ENCODE results near the gene PSPH. TPM values are rescaled to one million over a fixed set of nuclear protein-coding genes. Genes with fewer than 3 reads are reported as not detected.
"Not testable (repeated sequence)": the region's sequence is repeated elsewhere in the genome, so short reads cannot be mapped to it uniquely, and the experiment has no call there.

The PSPH gene
- polyA plus RNA-seq, 1 donor (not counting 4 experiments of a cell fraction or from before 2014, with no cell fraction given) = 21.6 TPM

DNA sequence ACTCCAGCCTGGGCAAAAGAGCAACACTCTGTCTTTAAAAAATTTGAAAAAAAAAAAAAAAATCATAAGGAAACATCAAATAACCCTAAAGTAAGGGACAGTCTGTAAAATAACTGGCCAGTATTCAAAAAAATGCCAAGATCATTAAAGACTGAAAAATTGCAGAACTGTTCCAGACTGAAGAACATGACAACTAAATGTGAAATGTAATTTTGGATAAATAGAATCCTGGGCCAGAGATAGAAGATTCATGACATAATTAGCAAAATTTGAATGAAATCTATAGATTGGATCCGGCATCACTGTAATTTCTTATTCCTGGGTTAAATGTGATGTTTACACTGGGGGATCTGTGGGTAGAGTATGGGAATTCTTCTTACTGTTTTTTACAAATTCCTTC is 3.0 kb downstream of the PSPH start:
- H4K20me1 ChIP-seq (ENCODE audit: control insufficient read depth, extremely low read depth, insufficient read depth, low read length) = no peaks in the 10 kb centered on the region
- H3K4me3 ChIP-seq (ENCODE audit: control insufficient read depth in 2 of 3, extremely low read depth in 1 of 3, insufficient read depth in 2 of 3, low read depth in 1 of 3, low read length in 3 of 3) = no peak overlapping the region
- H3K27me3 ChIP-seq (ENCODE audit: control insufficient read depth, extremely low read depth, insufficient read depth, low read length) = no peaks in the 10 kb centered on the region
- H3K27ac ChIP-seq (ENCODE audit: control insufficient read depth, insufficient read depth, low read length) = no peak overlapping the region
- no peaks in the 10 kb centered on the region for H3K9me1 ChIP-seq (ENCODE audit: control insufficient read depth, extremely low read depth, insufficient read depth, low read length)
- H3K4me2 ChIP-seq (ENCODE audit: control insufficient read depth, extremely low read depth, insufficient read depth, low read depth, low read length) = no peak overlapping the region
- TF ChIP-seq EZH2 (IDR thresholded peaks at IDR 0.05; ENCODE audit: low read length) = no peak
- TF ChIP-seq CTCF (optimal IDR thresholded peaks at IDR 0.05 in 1 of 3, IDR thresholded peaks at IDR 0.05 in 1 of 3, conservative IDR thresholded peaks at IDR 0.05 in 1 of 3; ENCODE audit: extremely low read depth in 1 of 3, insufficient read depth in 2 of 3, low read length in 3 of 3) = no peak
- dilution Hi-C loops (cut with MboI; ENCODE audit: extremely low pct_ligation_motif_present, low sequenced_read_pairs) = no loop called here
- H3K9ac ChIP-seq (ENCODE audit: control insufficient read depth, extremely low read depth, insufficient read depth, low read length) = no peak overlapping the region
- FAIRE-seq (no peak), DNase-seq (ENCODE audit: low read depth, low spot score) (no peak)
- peaks cover 46% of the 10 kb centered on the region for H3K79me2 ChIP-seq (ENCODE audit: control insufficient read depth, insufficient read depth, low read length)
- peaks cover 0 to 2% of the 10 kb centered on the region in 2 experiments for H3K36me3 ChIP-seq (ENCODE audit: control insufficient read depth in 2 of 2, extremely low read depth in 1 of 2, insufficient read depth in 2 of 2, low read length in 2 of 2)
- no peak overlapping the region for H2AFZ ChIP-seq (ENCODE audit: control insufficient read depth, low read length)
- no peaks in the 10 kb centered on the region for H3K9me3 ChIP-seq (ENCODE audit: control insufficient read depth, low read depth, low read length)
- H3K4me1 ChIP-seq (ENCODE audit: control insufficient read depth, extremely low read depth, insufficient read depth, low read length) = peaks cover 15% of the 10 kb centered on the region

GRCh38 chr7:56047446-56048116 is 3.7 kb downstream of the PSPH start:
- H3K9me1 ChIP-seq (ENCODE audit: control insufficient read depth, extremely low read depth, insufficient read depth, low read length); H3K4me1 ChIP-seq (ENCODE audit: control insufficient read depth, extremely low read depth, insufficient read depth, low read length); H4K20me1 ChIP-seq (ENCODE audit: control insufficient read depth, extremely low read depth, insufficient read depth, low read length); dilution Hi-C loops (cut with MboI; ENCODE audit: extremely low pct_ligation_motif_present, low sequenced_read_pairs); H3K9me3 ChIP-seq (ENCODE audit: control insufficient read depth, low read depth, low read length); H3K9ac ChIP-seq (ENCODE audit: control insufficient read depth, extremely low read depth, insufficient read depth, low read length); H3K27me3 ChIP-seq (ENCODE audit: control insufficient read depth, extremely low read depth, insufficient read depth, low read length); H3K4me3 ChIP-seq (ENCODE audit: control insufficient read depth in 2 of 3, extremely low read depth in 1 of 3, insufficient read depth in 2 of 3, low read depth in 1 of 3, low read length in 3 of 3); H2AFZ ChIP-seq (ENCODE audit: control insufficient read depth, low read length); H3K4me2 ChIP-seq (ENCODE audit: control insufficient read depth, extremely low read depth, insufficient read depth, low read depth, low read length); DNase-seq (ENCODE audit: low read depth, low spot score); FAIRE-seq; H3K36me3 ChIP-seq (ENCODE audit: control insufficient read depth in 2 of 2, extremely low read depth in 1 of 2, insufficient read depth in 2 of 2, low read length in 2 of 2): not testable (repeated sequence)
- Histone ChIP-seq H3K27ac (ENCODE audit: control insufficient read depth, insufficient read depth, low read length) (peak overlapping the region; percentile 20), H3K79me2 (ENCODE audit: control insufficient read depth, insufficient read depth, low read length) (peaks cover 39% of the 10 kb centered on the region)

Data from keratinocyte (primary cell).